ENCODE results near the gene OPCML. TPM values are rescaled to one million over a fixed set of nuclear protein-coding genes. Genes with fewer than 3 reads are reported as not detected.

The OPCML gene
- total RNA-seq, 1 experiment from 2014 or later = not detected

DNA sequence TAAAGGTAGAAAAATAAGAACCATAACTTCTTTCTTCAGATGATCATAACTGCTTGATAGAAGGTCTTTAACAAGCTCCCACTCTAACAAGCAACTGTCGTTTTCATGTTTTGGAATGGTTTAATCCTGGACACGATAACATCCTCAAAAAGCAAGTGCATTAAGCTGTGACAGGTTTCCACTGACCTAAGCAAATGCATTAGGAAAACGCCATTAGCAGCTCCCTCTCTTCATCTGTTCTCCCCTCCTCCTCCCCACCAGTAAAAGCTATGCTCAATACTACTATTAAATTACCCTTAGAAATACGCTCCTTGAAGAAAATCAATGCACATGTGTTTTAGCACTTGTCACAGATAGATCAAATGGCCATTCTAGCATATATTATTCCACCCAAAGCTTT is 729.4 kb downstream of the OPCML start:
- DNase-seq (ENCODE audit: low read depth) = no peak

DNA sequence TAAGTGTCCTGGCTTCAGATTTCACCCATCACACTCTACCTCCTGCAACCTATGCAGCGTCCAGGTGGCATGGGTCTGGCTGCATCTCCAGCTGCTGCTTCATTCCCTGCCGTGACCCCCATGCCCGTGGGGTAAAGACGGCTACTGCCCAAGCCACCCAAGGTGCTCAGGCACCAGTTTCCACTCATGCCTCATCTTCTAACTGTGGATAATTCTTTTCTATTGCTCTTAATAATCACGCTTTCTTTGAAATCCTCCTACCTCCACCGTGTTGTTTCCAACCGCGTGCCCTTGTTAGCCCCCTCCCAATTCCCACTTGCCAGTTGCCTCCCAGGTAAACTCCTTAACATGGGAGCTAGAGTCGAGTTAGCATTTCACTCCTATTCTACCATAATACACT is 738.5 kb downstream of the OPCML start:
- DNase-seq (ENCODE audit: low read depth) = no peak

DNA sequence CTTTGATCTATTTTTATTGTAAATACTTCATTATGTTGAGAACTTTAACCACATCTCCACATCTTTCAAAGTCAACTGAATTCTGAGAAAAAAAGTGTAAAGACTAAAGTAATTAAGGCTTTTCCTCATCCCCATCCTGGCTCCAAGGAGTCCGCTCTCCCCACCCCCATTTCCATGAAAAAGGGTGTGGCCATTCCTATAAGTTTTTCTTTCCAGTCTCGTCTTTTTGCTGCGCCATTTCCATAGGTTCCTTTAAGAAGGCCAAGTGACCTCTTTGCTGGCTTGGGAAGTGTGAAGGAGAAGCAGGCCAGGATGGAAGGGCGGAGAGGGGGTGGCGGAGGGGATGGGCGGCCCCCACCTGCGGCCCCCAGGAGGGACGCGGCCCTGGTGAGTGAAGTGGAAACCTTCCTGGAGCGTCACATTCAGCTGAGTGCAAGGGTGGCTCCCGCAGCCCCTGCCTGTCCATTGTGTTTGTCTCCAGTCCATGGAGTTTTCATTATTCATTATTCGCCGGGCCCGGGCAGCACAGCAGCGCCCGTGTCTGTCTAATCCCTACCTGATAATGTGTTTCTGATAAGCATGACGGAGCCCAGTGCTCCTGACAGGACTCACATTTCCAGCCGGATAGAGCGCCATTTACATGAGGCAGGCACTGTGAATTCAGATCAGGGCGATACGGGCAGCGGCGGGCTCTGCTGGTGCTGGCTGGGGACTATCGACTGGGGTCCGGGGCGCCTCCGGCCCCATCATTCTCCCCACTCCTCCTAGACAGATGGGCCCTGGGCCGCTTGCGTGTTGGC is 739.8 kb downstream of the OPCML start:
- DNase-seq (ENCODE audit: low read depth) = no peak

DNA sequence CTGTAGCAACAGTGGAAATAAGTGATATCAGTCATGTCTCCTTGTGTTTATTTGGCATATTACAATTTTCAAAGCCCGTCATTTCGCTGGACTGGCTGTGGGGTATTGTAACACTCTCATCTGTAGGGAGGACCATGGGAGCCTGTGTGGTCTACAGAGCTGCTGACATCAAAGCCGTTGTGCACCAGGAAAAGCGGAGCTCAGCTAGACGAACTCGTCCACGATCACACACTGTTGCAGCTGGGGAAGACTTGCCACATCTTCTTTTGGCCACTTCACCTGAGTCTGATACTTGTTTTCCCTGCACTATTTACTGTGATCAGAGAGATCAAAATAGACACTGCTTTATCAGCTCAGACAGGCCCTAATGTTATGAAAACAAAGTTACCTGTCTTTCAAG is 741.3 kb downstream of the OPCML start:
- DNase-seq (ENCODE audit: low read depth) = no peak

DNA sequence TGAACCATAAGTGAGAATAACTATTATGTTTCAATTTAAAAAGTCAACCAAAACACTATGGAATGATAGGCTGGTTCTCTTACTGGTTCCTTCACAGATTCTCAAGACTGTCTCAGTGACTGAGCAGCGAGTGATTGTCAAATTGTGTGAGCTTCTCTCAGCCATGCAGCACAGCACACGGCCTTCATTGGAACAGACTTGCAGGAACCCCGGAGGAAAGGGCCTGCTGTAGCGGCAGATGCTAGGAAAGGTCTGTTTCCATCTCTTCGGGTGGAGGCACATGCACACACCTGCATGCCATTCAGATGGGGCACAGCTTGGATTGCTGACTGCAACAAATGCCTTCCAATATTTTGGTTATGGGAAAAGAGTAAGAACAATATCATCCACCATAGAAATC is 741.8 kb downstream of the OPCML start:
- no peak for DNase-seq (ENCODE audit: low read depth)

DNA sequence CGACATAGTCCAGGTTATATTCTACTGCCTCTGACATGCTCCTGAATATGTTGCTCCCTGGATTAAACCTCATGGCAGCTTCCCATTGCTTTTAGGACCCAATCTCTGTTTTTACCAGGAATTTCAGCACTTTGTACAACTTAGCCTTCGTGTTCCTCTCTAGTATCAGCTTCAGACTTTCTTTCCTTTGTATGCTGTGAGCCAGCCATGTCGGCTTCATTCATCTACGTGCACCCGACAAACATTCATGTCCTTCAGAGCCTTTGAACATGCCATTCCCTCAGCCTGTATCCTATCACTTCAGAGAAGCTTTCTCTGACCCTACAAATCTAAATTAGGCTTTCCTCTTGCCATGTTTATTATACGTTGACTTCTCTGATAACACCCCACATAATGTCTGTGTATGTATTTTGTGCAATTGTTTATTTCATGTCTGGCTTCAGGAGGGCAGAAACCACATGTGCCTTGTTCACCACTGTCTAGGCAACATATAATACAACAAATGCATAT is 743.4 kb downstream of the OPCML start:
- DNase-seq (ENCODE audit: low read depth) = no peak

DNA sequence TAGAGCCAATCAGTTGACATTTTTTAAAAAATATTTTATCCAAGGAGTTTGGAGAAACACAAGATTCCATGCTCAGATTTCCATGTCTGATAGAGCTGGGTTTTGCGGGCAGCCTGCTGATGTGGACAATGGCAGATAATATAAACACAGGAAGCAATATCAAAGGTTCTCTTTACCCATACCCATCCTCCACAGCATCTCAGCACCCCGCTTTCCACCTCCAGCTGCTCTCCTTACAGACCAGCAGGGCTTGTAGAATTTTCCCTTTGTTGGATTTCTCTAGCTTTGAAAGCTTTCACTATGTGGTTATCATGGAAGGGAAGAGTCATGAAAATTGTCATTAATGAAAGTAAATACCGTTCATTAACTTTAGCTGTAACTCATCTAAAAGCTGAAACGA is 746.4 kb downstream of the OPCML start:
- DNase-seq (ENCODE audit: low read depth) = no peak

DNA sequence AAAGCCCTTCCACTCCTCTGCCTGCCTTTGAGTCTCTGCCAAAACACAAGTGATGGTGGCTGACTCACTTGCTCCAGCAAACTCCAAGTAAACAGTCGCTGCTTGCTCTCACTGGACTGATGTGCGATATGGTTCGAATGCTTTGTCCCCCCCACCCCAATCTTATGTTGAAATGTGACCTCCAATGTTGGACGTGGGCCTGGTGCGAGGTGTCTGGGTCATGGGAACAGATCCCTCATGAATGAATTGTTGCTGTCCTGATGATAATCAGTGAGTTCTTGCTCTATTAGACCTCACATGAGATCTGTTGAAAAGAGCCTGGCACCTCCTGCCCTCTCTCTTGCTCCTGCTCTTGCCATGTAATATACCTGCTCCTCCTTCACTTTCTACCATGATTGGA is 747.9 kb downstream of the OPCML start:
- DNase-seq (ENCODE audit: low read depth) = peak; percentile 39

DNA sequence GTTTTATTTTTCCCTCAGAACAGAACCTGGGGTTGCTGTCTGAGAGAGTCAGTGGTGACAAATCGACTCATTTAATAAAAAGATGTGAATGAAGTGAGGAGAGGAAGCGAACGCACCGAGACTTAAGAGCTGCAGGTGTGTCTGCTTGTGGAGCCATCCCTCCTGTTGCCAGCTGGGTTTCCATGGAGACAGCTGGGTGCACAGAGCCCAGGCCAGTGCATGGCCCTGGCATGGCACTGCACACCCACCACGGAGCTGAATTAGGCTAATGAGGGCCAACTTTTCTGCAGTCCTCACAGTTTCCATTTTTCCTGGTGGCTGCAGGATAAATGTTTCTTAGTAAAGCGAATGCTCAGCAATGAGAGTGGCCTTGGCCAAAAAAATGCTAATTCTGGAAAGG is 750.2 kb downstream of the OPCML start:
- DNase-seq (ENCODE audit: low read depth) = no peak

DNA sequence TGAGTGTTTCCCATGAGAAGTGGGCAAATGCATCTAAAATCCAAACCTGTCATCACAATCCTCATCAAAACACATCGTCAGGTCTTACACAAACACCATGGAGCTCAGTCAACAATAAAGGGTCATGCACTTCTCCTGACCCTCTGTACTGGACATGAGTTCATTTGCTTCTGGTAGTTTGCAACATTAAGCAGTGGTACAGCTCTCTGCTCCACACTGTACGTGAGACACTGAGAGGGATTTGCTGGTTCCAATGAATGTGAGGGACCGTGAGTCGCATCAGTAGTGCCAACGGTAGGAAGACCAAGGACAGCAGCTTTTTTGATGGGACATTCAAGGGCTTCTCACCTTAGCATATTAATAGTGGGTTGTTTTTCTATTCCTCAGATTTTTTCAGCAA is 752.3 kb downstream of the OPCML start:
- no peak for DNase-seq (ENCODE audit: low read depth)

DNA sequence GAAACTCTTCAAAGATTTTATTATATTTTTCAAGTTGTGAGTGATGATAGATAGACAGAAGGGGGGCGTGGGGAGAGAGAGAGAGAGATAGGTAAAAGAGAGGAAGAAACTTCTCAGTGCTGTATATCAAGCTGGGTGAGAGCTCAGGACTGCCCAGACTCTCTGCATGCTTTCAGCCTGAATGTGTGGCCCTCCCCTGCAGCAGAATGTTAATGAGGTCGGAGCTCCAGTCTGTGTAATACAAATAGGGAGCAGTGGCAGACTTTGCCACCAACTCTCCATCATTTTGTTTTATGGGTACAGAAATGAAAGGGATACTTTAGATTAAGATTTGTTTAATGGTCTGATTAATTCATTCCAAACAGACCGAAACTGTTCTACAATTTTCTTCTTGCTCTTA is 752.8 kb downstream of the OPCML start:
- DNase-seq (ENCODE audit: low read depth) = no peak

DNA sequence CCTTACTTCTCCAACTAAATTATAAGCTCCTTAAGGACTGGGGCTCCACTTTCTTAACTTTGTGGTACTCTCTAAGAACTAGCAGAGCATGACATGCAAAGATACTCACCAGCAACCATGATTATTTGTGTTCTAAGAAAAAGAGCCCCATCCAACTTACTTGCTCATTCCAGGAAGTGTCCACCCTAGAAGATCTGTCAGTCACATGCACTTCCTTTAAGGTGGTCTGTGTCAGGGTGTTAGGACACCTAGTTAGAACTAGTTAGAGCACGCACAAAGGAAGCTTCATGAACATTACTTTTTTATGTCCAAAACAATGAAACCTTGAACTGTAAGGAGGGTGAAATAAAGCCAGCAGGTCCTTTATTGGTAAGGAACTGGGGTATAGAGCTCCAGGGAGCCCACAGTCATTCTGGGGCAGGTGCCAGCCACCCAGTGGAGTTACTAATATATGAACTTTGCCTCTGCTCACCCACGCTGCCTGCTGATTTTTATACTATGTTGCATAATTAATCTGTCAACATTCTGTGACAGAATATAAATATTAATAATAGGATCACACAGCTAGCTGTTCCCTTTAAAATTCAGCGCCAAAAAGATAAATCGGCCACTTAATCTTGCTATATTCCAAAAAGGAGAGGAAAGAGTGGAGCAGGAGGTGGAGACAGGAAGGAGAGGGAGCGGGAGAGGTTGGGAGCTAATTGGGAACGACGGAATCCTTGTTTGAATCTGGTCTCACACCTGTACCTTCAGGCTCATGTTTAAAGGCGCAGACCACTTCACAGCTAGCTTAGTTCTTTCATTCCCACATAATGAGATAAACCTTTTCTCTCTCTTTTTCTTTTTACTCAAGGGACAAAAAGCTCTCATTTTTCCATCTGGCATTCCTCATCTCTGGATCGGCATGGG is 755.0 kb downstream of the OPCML start:
- DNase-seq (ENCODE audit: low read depth) = no peak

DNA sequence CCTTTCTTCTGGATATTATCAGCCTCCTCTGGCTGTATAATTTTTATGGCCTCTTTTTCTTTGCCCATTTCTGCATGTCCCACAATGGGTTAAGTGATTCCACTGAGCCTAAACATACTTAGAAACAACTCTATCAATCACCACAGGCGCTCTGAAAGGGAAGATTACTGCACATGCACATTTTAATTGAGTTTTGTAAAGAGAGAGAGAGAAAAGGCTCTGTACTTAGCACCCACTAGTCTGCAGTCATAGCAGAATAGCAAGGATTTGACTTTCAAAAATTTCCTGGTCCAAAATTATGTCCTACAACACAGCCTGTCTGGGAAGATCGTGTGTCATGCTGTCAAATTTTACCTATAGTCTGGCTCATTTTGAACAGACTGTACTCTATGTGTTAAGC is 758.5 kb downstream of the OPCML start:
- DNase-seq (ENCODE audit: low read depth) = no peak

DNA sequence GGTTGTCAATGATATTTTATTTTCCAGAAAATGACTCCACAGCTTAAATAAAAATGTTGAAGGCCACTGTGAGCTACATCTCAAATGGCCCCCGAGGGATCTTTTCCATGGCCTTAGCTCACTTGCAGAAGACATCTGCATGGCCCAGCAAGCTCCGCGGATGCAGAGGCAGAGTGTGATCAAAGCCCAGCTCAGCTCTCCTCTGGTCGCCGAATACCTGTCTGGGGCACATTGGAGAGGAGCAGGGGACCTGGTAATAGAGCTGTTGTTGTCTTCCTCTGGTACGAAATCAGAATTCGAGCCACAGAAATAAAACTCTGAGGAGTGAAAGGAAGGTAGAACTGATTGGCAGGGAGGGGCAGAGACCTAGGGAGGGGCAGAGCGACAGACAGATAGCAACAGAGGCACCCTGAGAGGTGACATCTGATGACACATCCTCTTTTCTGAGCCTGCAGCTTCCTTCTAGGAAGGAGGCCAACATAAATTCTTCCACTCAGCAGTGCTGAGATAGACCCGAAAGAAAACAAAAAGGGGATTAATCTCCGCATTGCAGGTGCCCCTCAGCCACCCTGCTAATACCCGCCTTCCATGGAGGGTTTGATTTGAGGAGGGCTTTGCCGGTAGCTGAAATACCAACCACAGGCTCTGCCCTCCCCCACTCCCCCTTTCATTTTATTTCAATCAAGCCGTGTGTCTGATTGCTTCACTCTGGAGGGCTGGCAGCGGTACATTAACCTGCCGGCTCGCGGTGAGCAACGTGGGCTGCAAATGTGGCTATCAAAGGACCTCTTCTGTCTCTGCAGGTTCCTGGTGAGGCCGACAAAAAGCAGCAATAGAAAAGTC is 759.4 kb downstream of the OPCML start:
- no peak for DNase-seq (ENCODE audit: low read depth)

DNA sequence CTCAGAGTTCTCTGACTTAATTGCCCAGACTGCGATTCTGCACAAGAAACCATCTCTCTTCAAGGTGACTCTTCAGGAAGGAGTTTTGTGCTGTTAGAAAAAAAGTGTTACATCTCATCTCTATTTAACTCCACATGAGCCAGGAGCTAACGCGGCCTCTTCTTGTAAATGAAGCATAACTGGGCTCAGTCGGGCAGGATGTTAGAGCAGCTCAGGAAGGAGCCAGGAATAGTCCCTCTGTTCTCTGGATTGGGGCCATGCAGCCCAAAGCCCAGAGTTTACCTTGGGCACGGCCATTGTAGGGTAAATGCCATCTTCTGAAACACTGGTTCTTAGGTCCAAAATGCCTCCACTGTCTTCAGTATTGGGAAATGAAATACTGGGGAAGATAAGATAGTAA is 760.6 kb downstream of the OPCML start:
- DNase-seq (ENCODE audit: low read depth) = no peak

DNA sequence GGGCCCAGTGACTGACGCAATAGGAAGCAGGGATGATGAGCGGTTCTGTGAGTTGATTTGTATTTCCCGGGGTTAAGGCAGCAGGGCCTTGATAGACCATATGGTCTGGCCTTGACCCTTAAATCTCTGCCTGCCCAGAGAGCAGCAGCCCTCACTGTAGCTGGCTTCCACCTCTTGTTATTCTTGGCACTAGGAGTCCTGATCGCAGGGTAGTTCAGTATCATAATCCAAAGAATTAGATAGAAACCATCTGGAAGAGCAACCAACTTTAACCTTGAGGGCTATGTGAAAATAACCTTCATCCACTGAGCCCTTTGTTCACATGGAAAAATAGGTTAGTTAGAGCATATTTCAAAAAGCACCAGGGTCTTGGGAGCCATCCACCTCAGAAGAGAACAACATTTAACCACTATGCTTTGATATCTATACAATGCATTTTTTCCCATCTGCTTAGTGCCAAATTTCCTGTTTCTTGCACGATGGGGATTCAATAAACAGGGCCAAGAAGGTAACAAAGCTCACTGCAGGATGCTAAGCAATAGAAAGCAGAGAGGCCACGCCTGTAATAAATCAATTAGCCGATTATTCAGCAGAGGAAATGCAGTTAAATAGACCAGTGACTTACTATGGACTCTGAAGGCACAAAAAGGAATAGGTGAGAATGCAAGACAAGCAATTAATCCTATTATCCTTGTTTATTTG is 761.3 kb downstream of the OPCML start:
- no peak for DNase-seq (ENCODE audit: low read depth)

DNA sequence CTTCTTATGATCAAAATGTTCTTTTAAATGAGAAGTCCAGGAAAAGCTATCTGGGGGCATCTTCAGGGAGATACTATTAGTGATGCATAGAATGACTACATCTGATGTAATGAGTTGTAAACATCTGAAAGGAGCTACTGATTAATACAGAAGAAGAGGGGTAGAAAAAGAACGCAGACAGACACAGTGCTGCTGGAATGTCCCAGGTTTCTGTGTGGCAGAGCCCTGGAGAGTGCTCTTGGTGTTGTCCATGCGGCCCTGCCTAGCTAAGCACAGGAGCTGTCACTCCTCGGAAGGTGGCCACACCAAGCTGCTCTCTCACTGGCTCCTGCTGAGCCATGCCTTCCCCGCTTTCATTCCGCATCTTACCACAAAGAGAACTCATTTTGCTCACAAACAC is 768.8 kb downstream of the OPCML start:
- DNase-seq (ENCODE audit: low read depth) = no peak

DNA sequence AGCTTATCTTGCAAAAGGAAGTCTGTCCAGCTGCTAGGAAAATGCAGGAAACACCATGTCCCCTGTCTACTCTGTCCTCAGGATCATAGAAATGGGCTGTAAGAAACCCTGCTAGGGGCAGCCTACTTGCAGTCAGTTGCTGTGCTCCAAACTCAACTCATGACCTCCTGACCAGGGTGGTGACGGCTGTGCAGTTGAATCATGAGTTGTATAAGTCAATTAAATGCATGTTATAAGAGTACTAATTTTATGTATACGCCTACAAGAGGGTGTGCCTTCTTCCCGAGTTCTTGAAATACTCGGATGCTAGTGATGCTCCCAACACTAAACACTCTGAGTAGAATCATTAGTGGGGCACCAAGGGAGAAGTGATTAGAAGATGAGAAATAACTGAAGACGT is 776.4 kb downstream of the OPCML start:
- DNase-seq (ENCODE audit: low read depth) = no peak

DNA sequence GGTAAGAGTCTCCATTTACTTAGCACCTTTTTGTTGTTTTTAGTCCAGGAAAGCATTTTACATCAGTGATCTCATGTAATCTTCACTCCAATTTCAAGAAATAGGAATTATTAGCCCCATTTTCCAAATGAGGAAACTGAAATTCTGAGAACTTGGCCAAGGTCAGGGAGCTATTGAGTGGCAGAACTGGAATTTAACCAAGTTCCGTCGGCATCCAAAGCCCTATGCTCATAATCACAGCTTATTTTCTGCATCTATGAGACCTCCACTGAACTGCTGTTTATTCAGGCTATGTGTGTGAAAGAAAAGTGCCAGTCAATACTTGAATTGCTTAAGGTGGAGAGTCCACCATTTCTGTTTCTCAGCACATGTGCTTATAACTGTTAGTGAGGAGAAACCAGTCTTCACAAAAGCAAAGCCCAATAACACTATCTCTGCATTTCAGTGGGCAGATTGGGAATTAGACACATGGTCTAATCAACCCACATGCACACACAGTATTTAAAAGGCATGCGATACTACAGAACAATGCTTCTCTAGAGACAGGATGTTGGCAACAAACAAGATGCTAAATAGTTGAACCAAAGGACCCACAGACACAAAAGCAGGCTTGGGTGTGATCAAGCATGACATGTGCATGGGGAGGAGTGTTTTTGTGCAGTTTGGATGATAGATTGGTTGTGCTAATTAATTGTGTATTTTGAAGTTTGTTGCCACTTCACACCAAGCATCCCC is 780.6 kb downstream of the OPCML start:
- no peak for DNase-seq (ENCODE audit: low read depth)

DNA sequence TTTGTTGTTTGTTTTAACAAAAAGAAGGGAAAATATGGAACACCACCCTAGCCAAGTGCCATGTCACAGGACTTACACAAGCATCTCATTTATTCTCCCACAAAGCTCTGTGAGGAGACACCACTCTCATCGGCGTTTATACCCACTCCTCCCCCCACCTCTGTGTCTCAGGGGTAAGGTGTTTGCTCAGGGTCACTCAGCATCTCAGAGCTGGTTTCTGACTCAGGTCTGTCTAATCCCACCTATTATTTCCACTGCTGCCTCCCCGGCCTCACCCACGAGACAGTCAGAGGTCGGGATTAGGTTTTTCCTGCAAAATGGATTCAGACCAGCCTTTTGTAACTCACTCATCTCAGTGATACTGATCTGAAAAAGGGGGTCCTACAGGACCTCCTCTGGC is 786.0 kb downstream of the OPCML start:
- no peak for DNase-seq (ENCODE audit: low read depth)

DNA sequence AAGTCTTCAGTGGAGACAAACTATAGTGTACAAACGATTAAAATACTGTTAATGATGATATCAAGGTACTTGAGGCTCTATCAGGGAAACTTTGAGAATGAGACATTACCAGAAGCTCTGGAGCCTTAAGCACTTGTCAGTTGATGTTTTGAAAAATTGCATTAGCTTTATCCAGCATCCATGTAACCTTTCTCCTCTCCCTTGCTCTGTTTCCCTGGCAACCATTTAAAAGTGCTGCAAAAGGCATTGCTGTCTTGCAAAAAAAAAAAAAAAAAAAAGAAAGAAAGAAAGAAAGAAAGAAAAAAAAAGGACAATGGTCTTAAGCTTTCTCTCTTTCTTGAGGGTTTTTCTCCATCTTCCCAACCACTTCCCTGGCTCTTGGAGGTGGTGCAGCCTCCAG is 787.0 kb downstream of the OPCML start:
- no peak for DNase-seq (ENCODE audit: low read depth)

Measured in Daoy (cell line).